Neural cell (in vitro differentiated cells): ENCODE measurements around the gene PAN3. TPM values are rescaled to one million over a fixed set of nuclear protein-coding genes. Genes with fewer than 3 reads are reported as not detected.

Source experiments
- H2AFZ ChIP-seq: fragments of 200-600, 300-800 bp; sonication (generic), shearing (Covaris generic); 2 replicates; pipeline ENCODE4 v1.6.0; 2014; ENCODE audit warnings: low read depth, mild to moderate bottlenecking, antibody characterized with exemption, low read length, moderate library complexity
- H3F3A ChIP-seq: fragments of 200-600 bp; shearing (Covaris generic); 2 replicates; pipeline ENCODE4 v1.6.1; 2016; ENCODE audit warnings: mild to moderate bottlenecking, moderate library complexity, mixed read lengths, antibody characterized with exemption, low read length; ENCODE audit not compliant: insufficient read depth, poor library complexity, severe bottlenecking
- H3K27ac ChIP-seq: fragments of 200-600, 300-800 bp; sonication (generic), shearing (Covaris generic); 2 replicates; pipeline ENCODE4 v1.5.1; 2014; ENCODE audit warnings: mild to moderate bottlenecking, low read length, moderate library complexity
- H3K27me3 ChIP-seq: fragments of 300-800, 200-600 bp; sonication (generic), shearing (Covaris generic); 2 replicates; pipeline ENCODE4 v1.6.0; 2014; ENCODE audit warnings: mild to moderate bottlenecking, low read depth, low read length, moderate library complexity; ENCODE audit not compliant: insufficient read depth
- H3K36me3 ChIP-seq: fragments of 300-800, 200-600 bp; sonication (generic), shearing (Covaris generic); 2 replicates; pipeline ENCODE4 v1.5.1; 2014; ENCODE audit warnings: mild to moderate bottlenecking, antibody characterized with exemption, low read length, moderate library complexity; ENCODE audit not compliant: insufficient read depth
- H3K4me2 ChIP-seq: fragments of 300-800, 200-600 bp; sonication (generic), shearing (Covaris generic); 2 replicates; pipeline ENCODE4 v1.6.0; 2014; ENCODE audit warnings: mild to moderate bottlenecking, low read length
- H3K4me3 ChIP-seq: fragments of 300-800, 200-600 bp; sonication (generic), shearing (Covaris generic); 2 replicates; pipeline ENCODE4 v1.5.1; 2014; ENCODE audit warnings: mild to moderate bottlenecking, low read length, moderate library complexity
- H3K79me2 ChIP-seq: fragments of 200-600 bp; shearing (Covaris generic); replicated peaks from 2 replicates; pipeline ENCODE4 v1.6.0; 2014; ENCODE audit warnings: mild to moderate bottlenecking, low read length, moderate library complexity; ENCODE audit not compliant: insufficient read depth
- H3K9ac ChIP-seq: fragments of 300-800, 200-600 bp; sonication (generic), shearing (Covaris generic); 2 replicates; pipeline ENCODE4 v1.6.1; 2016; ENCODE audit warnings: mild to moderate bottlenecking, low read length, mixed read lengths
- H3K9me2 ChIP-seq: fragments of 200-600 bp; shearing (Covaris generic); 2 replicates; pipeline ENCODE4 v1.6.1; 2016; ENCODE audit warnings: mild to moderate bottlenecking, low read length, mixed read lengths; ENCODE audit not compliant: insufficient read depth
- H3K9me3 ChIP-seq: fragments of 200-600, 300-800 bp; sonication (generic), shearing (Covaris generic); 2 replicates; pipeline ENCODE4 v1.6.1; 2016; ENCODE audit warnings: mild to moderate bottlenecking, mixed run types, low read length, moderate library complexity, mixed read lengths
- H4K20me1 ChIP-seq: fragments of 200-600 bp; shearing (Covaris generic); 2 replicates; pipeline ENCODE4 v1.6.1; 2016; ENCODE audit warnings: mild to moderate bottlenecking, mixed run types; ENCODE audit not compliant: insufficient read depth
- CTCF ChIP-seq: fragments of 450-650 bp; IDR thresholded peaks from 2 replicates; pipeline ENCODE4 v1.5.1; 2014; ENCODE audit warnings: antibody characterized with exemption, mild to moderate bottlenecking, moderate library complexity; ENCODE audit not compliant: poor library complexity, severe bottlenecking
- EP300 ChIP-seq: fragments of 450-650 bp; conservative IDR thresholded peaks from 2 replicates; pipeline ENCODE4 v1.6.1; 2014; ENCODE audit warnings: antibody characterized with exemption, mild to moderate bottlenecking, moderate library complexity; ENCODE audit not compliant: poor library complexity, severe bottlenecking
- EZH2 ChIP-seq: fragments of 200-600, 300-800 bp; shearing (Covaris generic), sonication (generic); IDR thresholded peaks from 2 replicates; pipeline ENCODE4 v1.6.1; 2014; ENCODE audit warnings: antibody characterized with exemption, low read length, borderline replicate concordance, mild to moderate bottlenecking; ENCODE audit not compliant: insufficient read depth, poor library complexity, severe bottlenecking
- MXI1 ChIP-seq: fragments of 450-650 bp; conservative IDR thresholded peaks from 2 replicates; pipeline ENCODE4 v1.6.1; 2014; ENCODE audit warnings: antibody characterized with exemption, mild to moderate bottlenecking; ENCODE audit not compliant: poor library complexity, severe bottlenecking
- POLR2AphosphoS5 ChIP-seq: IDR thresholded peaks from 2 replicates; pipeline ENCODE4 v1.6.1; 2012
- RAD21 ChIP-seq: fragments of 450-650 bp; conservative IDR thresholded peaks from 2 replicates; pipeline ENCODE4 v1.6.1; 2014; ENCODE audit warnings: antibody characterized with exemption, mild to moderate bottlenecking, moderate library complexity
- REST ChIP-seq: IDR thresholded peaks from 2 replicates; pipeline ENCODE4 v1.6.1; 2012; ENCODE audit warnings: borderline replicate concordance
- SMC3 ChIP-seq: fragments of 450-650 bp; conservative IDR thresholded peaks from 2 replicates; pipeline ENCODE4 v1.6.1; 2014; ENCODE audit warnings: antibody characterized with exemption, mild to moderate bottlenecking, moderate library complexity; ENCODE audit not compliant: poor library complexity
- TAF1 ChIP-seq: IDR thresholded peaks from 2 replicates; pipeline ENCODE4 v1.6.1; 2012; ENCODE audit warnings: low read depth
- polyA plus RNA-seq: library from polyadenylated mRNA; depleted of rRNA; stranded (reverse); fragments of >200 nt; gene quantifications from 2 replicates; pipeline ENCODE4 v1.2.3, GENCODE V29; 2014

Gene PAN3
- polyA plus RNA-seq, 1 donor from 2014 or later: 44.0 TPM

GRCh38 chr13:28271056-28271840 lies 132.9 kb downstream of the PAN3 start:
- Histone ChIP-seq H3K36me3 (no peaks in the 10 kb centered on the region), H3K27ac (no peak overlapping the region), H3F3A (no peaks in the 10 kb centered on the region), H3K27me3 (no peaks in the 10 kb centered on the region), H3K9ac (no peak overlapping the region), H3K4me3 (no peak overlapping the region), H3K79me2 (no peaks in the 10 kb centered on the region), H3K4me2 (no peak overlapping the region), H4K20me1 (no peaks in the 10 kb centered on the region), H3K9me3 (no peaks in the 10 kb centered on the region), H3K9me2 (no peaks in the 10 kb centered on the region), H2AFZ (no peak overlapping the region)
- TF ChIP-seq CTCF: no peak
- no peak for TF ChIP-seq SMC3
- TF ChIP-seq TAF1: no peak
- no peak for TF ChIP-seq RAD21
- TF ChIP-seq EP300: no peak
- no peak for TF ChIP-seq EZH2
- TF ChIP-seq MXI1: no peak
- no peak for TF ChIP-seq REST
- TF ChIP-seq POLR2AphosphoS5: no peak

GRCh38 chr13:28273919-28274318 lies 135.6 kb downstream of the PAN3 start:
- Histone ChIP-seq H2AFZ (no peak overlapping the region), H3K9ac (no peak overlapping the region)
- TF ChIP-seq MXI1: no peak
- peak; percentile 10 for TF ChIP-seq RAD21
- TF ChIP-seq EZH2: no peak
- peak; percentile 17 for TF ChIP-seq CTCF
- no peak for TF ChIP-seq REST

More at GRCh38 chr13:28273919-28274318, 135.6 kb downstream of the PAN3 start:
- Histone ChIP-seq H3K27me3 (no peaks in the 10 kb centered on the region), H3K27ac (no peak overlapping the region), H4K20me1 (no peaks in the 10 kb centered on the region), H3K9me3 (no peaks in the 10 kb centered on the region), H3F3A (no peaks in the 10 kb centered on the region), H3K4me3 (no peak overlapping the region), H3K36me3 (peaks cover 10% of the 10 kb centered on the region), H3K4me2 (no peak overlapping the region), H3K9me2 (no peaks in the 10 kb centered on the region), H3K79me2 (no peaks in the 10 kb centered on the region)
